ENCODE results near the gene SCIN.
"Not testable (repeated sequence)": the region's sequence is repeated elsewhere in the genome, so short reads cannot be mapped to it uniquely, and the experiment has no call there.

SCIN gene

DNA sequence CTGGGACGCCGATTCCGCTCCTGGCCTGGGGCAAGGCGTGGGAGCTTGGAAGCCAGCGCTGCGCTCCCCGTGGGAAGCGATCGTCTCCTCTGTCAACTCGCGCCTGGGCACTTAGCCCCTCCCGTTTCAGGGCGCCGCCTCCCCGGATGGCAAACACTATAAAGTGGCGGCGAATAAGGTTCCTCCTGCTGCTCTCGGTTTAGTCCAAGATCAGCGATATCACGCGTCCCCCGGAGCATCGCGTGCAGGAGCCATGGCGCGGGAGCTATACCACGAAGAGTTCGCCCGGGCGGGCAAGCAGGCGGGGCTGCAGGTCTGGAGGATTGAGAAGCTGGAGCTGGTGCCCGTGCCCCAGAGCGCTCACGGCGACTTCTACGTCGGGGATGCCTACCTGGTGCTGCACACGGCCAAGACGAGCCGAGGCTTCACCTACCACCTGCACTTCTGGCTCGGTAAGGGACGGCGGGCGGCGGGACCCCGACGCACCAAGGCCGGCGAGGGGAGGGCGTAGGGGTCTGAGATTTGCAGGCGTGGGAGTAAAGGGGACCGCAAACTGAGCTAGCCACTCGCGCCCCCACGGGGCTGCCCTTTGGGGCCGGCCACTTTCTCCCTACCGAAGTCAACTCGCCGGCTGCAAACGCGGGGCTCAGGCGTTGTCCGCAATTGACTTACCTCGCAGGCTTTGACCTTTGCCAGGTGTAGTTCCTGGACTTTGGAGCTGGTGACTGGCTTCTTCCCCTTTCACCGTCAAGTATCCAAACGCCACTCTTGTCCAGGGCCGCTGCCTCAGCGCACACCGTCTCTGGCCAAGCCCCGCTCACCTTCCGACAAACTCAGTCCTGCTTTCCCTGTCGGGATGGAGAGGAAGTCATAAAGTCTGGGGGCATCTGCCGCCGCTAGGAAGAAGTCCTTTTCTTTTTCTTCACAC is at the start of gene SCIN:
Gene SCIN, plus strand, starts transcription at position 187 of the 928 bp plus-strand sequence. Its CDS starts 67 bp downstream, at position 254.
- peaks cover 17% of the 10 kb centered on the region for H3K4me1 Mint-ChIP-seq (ENCODE audit: low read depth)
- no peak within 1 kb of the TSS for H3K27ac Mint-ChIP-seq
- H3K9me3 Mint-ChIP-seq, result no peaks in the 10 kb centered on the region
- peak within 1 kb of the TSS; percentile 76 for H3K4me3 Mint-ChIP-seq
- H3K27me3 Mint-ChIP-seq, result peaks cover 60% of the 10 kb centered on the region
- no peaks in the 10 kb centered on the region for H3K36me3 Mint-ChIP-seq (ENCODE audit: low read depth)

- Mint-ChIP-seq H3K27me3 (peaks cover 34% of the 10 kb centered on the region), H3K4me3 (no peak overlapping the region), H3K36me3 (ENCODE audit: low read depth) (no peaks in the 10 kb centered on the region), H3K27ac (no peak overlapping the region), H3K9me3 (no peaks in the 10 kb centered on the region), H3K4me1 (ENCODE audit: low read depth) (no peaks in the 10 kb centered on the region)
These were observed 45.6 kb upstream of the SCIN start for GRCh38 chr7:12524794-12525386.

DNA sequence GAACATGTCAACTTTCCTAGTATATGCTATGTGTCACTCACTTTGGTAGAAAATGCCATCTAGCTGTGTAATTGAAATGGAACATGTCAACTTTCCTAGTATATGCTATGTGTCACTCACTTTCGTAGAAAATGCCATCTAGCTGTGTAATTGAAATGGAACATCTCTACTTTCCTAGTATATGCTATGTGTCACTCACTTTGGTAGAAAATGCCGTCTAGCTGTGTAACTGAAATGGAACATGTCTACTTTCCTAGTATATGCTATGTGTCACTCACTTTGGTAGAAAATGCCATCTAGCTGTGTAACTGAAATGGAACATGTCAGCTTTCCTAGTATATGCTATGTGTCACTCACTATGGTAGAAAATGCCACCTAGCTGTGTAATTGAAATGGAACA is 43.8 kb upstream of the SCIN start:
- not testable (repeated sequence) for H3K4me1 Mint-ChIP-seq (ENCODE audit: low read depth); H3K27ac Mint-ChIP-seq; H3K9me3 Mint-ChIP-seq; H3K36me3 Mint-ChIP-seq (ENCODE audit: low read depth); H3K4me3 Mint-ChIP-seq
- peaks cover 19% of the 10 kb centered on the region for H3K27me3 Mint-ChIP-seq

- H3K4me1 Mint-ChIP-seq (ENCODE audit: low read depth); H3K9me3 Mint-ChIP-seq; H3K36me3 Mint-ChIP-seq (ENCODE audit: low read depth); H3K27ac Mint-ChIP-seq; H3K4me3 Mint-ChIP-seq: not testable (repeated sequence)
- H3K27me3 Mint-ChIP-seq, result peaks cover 13% of the 10 kb centered on the region
These were observed 42.9 kb upstream of the SCIN start for GRCh38 chr7:12527670-12528069.

GRCh38 chr7:12529971-12530710 is 40.4 kb upstream of the SCIN start:
- no peaks in the 10 kb centered on the region for H3K9me3 Mint-ChIP-seq
- H3K27ac Mint-ChIP-seq, result no peak overlapping the region
- H3K4me3 Mint-ChIP-seq, result no peak overlapping the region
- no peaks in the 10 kb centered on the region for H3K36me3 Mint-ChIP-seq (ENCODE audit: low read depth)
- H3K4me1 Mint-ChIP-seq (ENCODE audit: low read depth), result no peaks in the 10 kb centered on the region
- H3K27me3 Mint-ChIP-seq, result peaks cover 13% of the 10 kb centered on the region

DNA sequence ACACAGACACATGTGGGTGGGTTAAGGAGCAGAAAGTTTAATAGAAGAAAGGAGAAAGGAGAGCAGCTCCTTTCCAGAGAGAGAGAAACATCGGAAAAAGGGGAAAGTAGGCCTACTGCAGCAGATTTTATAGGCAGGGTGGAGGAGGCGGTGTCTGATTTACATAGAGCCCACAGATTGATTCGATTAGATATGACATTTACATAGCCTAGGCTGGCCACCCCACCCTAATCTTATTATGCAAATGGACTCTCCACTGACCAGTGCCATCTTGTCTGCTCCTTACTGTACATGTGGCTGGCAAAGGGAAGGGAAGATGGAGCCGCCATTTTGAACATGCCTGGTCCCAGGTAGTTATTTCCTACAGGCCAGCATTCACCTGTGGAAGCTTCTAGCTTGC is 38.7 kb upstream of the SCIN start:
- Mint-ChIP-seq H3K4me1 (ENCODE audit: low read depth) (no peaks in the 10 kb centered on the region), H3K9me3 (peaks cover 4% of the 10 kb centered on the region), H3K4me3 (no peak overlapping the region), H3K27ac (no peak overlapping the region), H3K27me3 (peaks cover 13% of the 10 kb centered on the region), H3K36me3 (ENCODE audit: low read depth) (no peaks in the 10 kb centered on the region)

DNA sequence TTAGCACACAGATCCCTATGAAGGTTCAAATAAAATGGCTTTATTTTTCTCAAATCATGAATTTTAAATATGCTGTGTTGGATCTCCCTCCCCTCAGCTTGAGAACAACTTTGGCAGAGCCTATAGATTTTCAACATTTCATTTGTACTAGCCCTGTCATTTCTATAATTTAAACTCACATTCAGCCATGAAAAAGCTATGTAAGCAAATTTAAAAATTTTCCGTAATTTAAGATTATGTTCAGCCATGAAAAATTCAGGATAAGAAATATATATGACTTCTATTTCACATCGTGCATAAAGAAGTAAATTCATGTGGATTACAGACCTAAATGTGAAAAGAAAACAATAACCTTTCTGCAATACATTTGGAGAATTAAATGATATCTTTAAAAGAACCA is 36.5 kb upstream of the SCIN start:
- Mint-ChIP-seq H3K27ac (no peak overlapping the region), H3K27me3 (peaks cover 16% of the 10 kb centered on the region), H3K9me3 (peaks cover 9% of the 10 kb centered on the region), H3K4me3 (no peak overlapping the region), H3K4me1 (ENCODE audit: low read depth) (no peaks in the 10 kb centered on the region), H3K36me3 (ENCODE audit: low read depth) (no peaks in the 10 kb centered on the region)

DNA sequence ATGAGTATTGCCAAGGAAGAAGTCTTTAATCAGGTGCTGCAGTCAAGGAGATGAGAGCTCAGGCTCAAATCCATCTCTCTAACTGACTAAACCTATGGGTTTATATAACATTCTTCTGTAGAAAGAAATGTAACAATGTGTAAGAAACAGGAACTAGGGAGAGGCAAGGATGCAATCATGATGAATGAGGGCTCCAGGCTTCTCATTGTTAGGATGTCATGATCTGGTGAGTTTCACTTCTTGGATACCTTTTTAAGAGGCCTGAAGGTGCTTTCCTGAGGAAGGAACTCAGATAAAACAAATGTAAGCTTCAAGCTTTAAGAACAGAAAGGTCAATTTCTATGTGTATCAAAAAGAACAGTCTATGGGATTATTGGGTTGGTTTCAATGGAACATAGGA is 30.8 kb upstream of the SCIN start:
- Mint-ChIP-seq H3K9me3 (peaks cover 9% of the 10 kb centered on the region), H3K27ac (no peak overlapping the region), H3K27me3 (peaks cover 12% of the 10 kb centered on the region), H3K4me1 (ENCODE audit: low read depth) (no peaks in the 10 kb centered on the region), H3K36me3 (ENCODE audit: low read depth) (no peaks in the 10 kb centered on the region), H3K4me3 (no peak overlapping the region)

GRCh38 chr7:12540850-12541249 is 29.7 kb upstream of the SCIN start:
- Mint-ChIP-seq H3K9me3 (peaks cover 9% of the 10 kb centered on the region), H3K36me3 (ENCODE audit: low read depth) (no peaks in the 10 kb centered on the region), H3K27ac (no peak overlapping the region), H3K4me1 (ENCODE audit: low read depth) (no peaks in the 10 kb centered on the region), H3K4me3 (no peak overlapping the region), H3K27me3 (peaks cover 7% of the 10 kb centered on the region)

DNA sequence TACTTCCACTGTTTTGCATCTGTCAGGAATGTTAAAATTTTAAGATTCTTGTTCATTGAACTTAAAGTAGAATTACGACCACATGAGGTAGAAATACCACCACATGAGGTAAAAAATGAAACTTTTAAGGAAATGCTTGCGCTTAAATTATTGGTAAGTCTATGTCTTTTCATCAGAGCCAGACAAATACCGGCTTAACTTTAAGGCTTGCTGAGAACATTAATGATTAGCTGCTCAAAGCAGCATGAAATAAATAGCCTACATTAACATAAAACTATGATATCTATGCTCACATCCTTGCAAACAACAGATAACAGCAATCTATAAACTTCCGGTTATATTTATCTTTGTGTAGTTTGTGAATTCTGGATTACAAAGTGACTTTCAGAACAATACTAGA is 26.9 kb upstream of the SCIN start:
- Mint-ChIP-seq H3K4me3 (no peak overlapping the region), H3K36me3 (ENCODE audit: low read depth) (no peaks in the 10 kb centered on the region), H3K27ac (no peak overlapping the region), H3K4me1 (ENCODE audit: low read depth) (no peaks in the 10 kb centered on the region), H3K27me3 (peaks cover 9% of the 10 kb centered on the region), H3K9me3 (no peaks in the 10 kb centered on the region)

DNA sequence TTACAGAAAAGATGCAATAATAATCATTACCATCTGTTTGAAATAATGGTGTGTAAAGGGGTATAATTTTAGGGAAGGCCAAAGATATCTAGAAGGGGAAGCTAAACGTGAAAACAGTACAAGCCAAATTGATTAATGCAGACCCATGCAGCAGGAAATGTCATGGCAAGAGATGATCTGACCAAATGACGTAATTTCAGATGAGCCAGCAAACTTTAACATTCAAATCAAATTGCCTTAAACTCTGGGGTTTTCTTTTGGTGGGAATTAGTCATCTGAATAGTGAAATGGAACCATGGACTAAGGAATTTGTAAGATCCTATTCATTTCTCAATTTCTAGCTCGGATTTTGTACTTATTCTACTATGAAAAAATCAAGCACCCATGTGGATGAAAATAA is 21.4 kb upstream of the SCIN start:
- Mint-ChIP-seq H3K4me3 (no peak overlapping the region), H3K9me3 (no peaks in the 10 kb centered on the region), H3K27me3 (peaks cover 5% of the 10 kb centered on the region), H3K27ac (no peak overlapping the region), H3K36me3 (ENCODE audit: low read depth) (no peaks in the 10 kb centered on the region), H3K4me1 (ENCODE audit: low read depth) (no peaks in the 10 kb centered on the region)

DNA sequence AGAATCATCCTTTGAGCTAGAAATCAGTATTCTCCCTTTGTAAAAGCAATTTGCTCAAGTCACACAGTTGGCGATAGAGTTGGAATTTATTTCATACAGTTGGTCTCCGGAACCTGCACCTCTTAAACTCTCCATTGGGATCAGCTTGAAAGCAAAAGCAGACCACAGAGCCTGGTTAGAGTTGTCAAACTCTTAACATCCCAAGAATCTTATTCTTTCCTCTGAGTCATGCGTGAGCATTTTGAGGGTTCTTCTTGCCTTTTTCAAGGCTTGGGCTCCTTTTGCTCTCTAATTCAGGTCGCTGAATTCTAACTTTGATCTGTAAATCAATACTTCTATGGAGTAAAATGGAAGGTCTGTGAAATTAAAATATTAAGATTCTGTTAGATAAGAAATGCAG is 19.6 kb upstream of the SCIN start:
- Mint-ChIP-seq H3K36me3 (ENCODE audit: low read depth) (no peaks in the 10 kb centered on the region), H3K27me3 (peaks cover 5% of the 10 kb centered on the region), H3K27ac (no peak overlapping the region), H3K4me1 (ENCODE audit: low read depth) (no peaks in the 10 kb centered on the region), H3K4me3 (no peak overlapping the region), H3K9me3 (no peaks in the 10 kb centered on the region)

GRCh38 chr7:12552876-12553275 is 17.6 kb upstream of the SCIN start:
- H3K27me3 Mint-ChIP-seq, result no peaks in the 10 kb centered on the region
- H3K27ac Mint-ChIP-seq, result no peak overlapping the region
- H3K4me3 Mint-ChIP-seq, result no peak overlapping the region
- H3K9me3 Mint-ChIP-seq, result peaks cover 4% of the 10 kb centered on the region
- H3K4me1 Mint-ChIP-seq (ENCODE audit: low read depth), result no peaks in the 10 kb centered on the region
- H3K36me3 Mint-ChIP-seq (ENCODE audit: low read depth), result no peaks in the 10 kb centered on the region

- Mint-ChIP-seq H3K27ac (no peak overlapping the region), H3K9me3 (peaks cover 4% of the 10 kb centered on the region), H3K4me3 (no peak overlapping the region), H3K36me3 (ENCODE audit: low read depth) (no peaks in the 10 kb centered on the region), H3K4me1 (ENCODE audit: low read depth) (no peaks in the 10 kb centered on the region), H3K27me3 (no peaks in the 10 kb centered on the region)
These were observed 17.1 kb upstream of the SCIN start for GRCh38 chr7:12553416-12553815.

DNA sequence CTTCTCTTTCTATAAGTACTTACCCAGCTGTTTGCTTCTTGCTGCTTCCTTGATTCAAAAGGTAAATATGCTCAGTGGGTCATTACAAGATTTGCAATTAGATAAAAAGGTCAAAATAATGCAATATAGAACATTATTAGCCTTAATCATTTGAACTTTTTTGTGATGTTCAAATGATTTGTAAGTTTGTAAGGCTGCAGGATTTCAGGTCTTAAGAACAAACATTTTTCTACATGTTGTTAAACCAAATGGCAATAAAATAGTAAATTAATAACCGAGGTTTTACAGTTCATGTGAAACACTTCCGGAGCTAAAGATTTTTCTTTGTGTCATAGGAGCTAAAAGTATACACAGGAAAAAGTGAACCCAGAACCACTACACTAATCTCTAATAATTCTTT is 16.2 kb upstream of the SCIN start:
- Mint-ChIP-seq H3K4me1 (ENCODE audit: low read depth) (no peaks in the 10 kb centered on the region), H3K9me3 (peaks cover 4% of the 10 kb centered on the region)

More for the DNA sequence above, 16.2 kb upstream of the SCIN start:
- Mint-ChIP-seq H3K36me3 (ENCODE audit: low read depth) (no peaks in the 10 kb centered on the region), H3K27ac (no peak overlapping the region), H3K4me3 (no peak overlapping the region), H3K27me3 (no peaks in the 10 kb centered on the region)

All from stimulated activated naive CD8-positive, alpha-beta T cell treated with anti-CD3 and anti-CD28 coated beads, Interleukin-15, Interleukin-2, amounts not matched to agents 100 ng/mL and 50 ng/mL, for 24 hours (primary cell).